A673 (cell line): ENCODE measurements around the gene INHBB. TPM values are rescaled to one million over a fixed set of nuclear protein-coding genes. Genes with fewer than 3 reads are reported as not detected.

ENCODE experiments used
- BruUV-seq: library from RNA; stranded (reverse); fragments of 400-500 nt; replicated peaks from 2 replicates; lab custom pipeline; 2021; lab: Mats Ljungman, UMichigan
- CTCF ChIA-PET: fragments of 300-600 bp; sonication (Branson Sonifier 250); formaldehyde crosslinking; loops from one replicate; lab custom pipeline; 2022; ENCODE audit warnings: antibody characterized with exemption; lab: Charles Lee
- POLR2A ChIA-PET: fragments of 300-600 bp; sonication (Branson Sonifier 250); formaldehyde crosslinking; loops from one replicate; lab custom pipeline; 2022; ENCODE audit warnings: antibody characterized with exemption; ENCODE audit not compliant: low non-redundant PET; lab: Charles Lee
- DNase-seq: peaks from one replicate; pipeline ENCODE4 v3.0.0-alpha.2; 2015; ENCODE audit warnings: low spot score
- H3K27ac ChIP-seq: fragments of 200-600 bp; sonication (generic); 2 replicates; pipeline ENCODE4 v1.5.1; 2016; ENCODE audit warnings: mixed run types, low read depth, mild to moderate bottlenecking, mixed read lengths, antibody characterized with exemption, low read length; ENCODE audit not compliant: poor library complexity, severe bottlenecking
- H3K27me3 ChIP-seq: fragments of 200-600 bp; sonication (generic); replicated peaks from 2 replicates; pipeline ENCODE4 v1.6.1; 2017; ENCODE audit warnings: mixed run types, low read depth, mild to moderate bottlenecking, mixed read lengths, antibody characterized with exemption, low read length; ENCODE audit not compliant: insufficient read depth, poor library complexity
- H3K36me3 ChIP-seq: fragments of 200-600 bp; sonication (generic); 2 replicates; pipeline ENCODE4 v1.6.1; 2016; ENCODE audit warnings: mixed run types, mild to moderate bottlenecking, mixed read lengths, antibody characterized with exemption, low read length; ENCODE audit not compliant: insufficient read depth, poor library complexity, severe bottlenecking
- H3K4me1 ChIP-seq: fragments of 200-600 bp; sonication (generic); 2 replicates; pipeline ENCODE4 v1.6.1; 2017; ENCODE audit warnings: mixed run types, mild to moderate bottlenecking, mixed read lengths, antibody characterized with exemption, low read length; ENCODE audit not compliant: insufficient read depth, poor library complexity, severe bottlenecking
- H3K4me3 ChIP-seq: fragments of 200-600 bp; sonication (generic); 2 replicates; pipeline ENCODE4 v1.5.1; 2016; ENCODE audit warnings: low read depth, mixed run types, mild to moderate bottlenecking, mixed read lengths, low read length; ENCODE audit not compliant: poor library complexity, severe bottlenecking
- H3K9me3 ChIP-seq: fragments of 200-600 bp; sonication (generic); 2 replicates; pipeline ENCODE4 v1.6.1; 2016; ENCODE audit warnings: mixed run types, low read depth, mild to moderate bottlenecking, mixed read lengths, antibody characterized with exemption, low read length; ENCODE audit not compliant: poor library complexity, severe bottlenecking
- EZH2 ChIP-seq: fragments of 200-600 bp; sonication (generic); IDR thresholded peaks from 2 replicates; pipeline ENCODE4 v1.6.1; 2017; ENCODE audit warnings: borderline replicate concordance, low read depth, mild to moderate bottlenecking, mixed read lengths, antibody characterized with exemption, low read length; ENCODE audit not compliant: poor library complexity, severe bottlenecking
- intact Hi-C: fragments of 100-400 bp; cut with micrococcal nuclease; formaldehyde crosslinking; loops from one replicate; pipeline ENCODE4 v1.10.0; 2022; ENCODE audit not compliant: unreplicated experiment
- total RNA-seq: library from RNA; stranded (reverse); gene quantifications from 2 replicates; pipeline ENCODE4 v1.2.3, GENCODE V29; 2021
- TF ChIP-seq, protein P1 (sequence below): fragments of 300-800, 200-600 bp; sonication (generic); conservative IDR thresholded peaks from 2 replicates; pipeline ENCODE4 v1.5.1; 2017; ENCODE audit warnings: low read depth, mild to moderate bottlenecking, antibody characterized with exemption, low read length, moderate library complexity, mixed read lengths

The INHBB gene
- total RNA-seq, 1 experiment from 2014 or later, result 0.09 TPM

GRCh38 chr2:120312860-120313694 lies 32.9 kb upstream of the INHBB start:
- intact Hi-C loops, result loop anchor here (2.0 to 5.0 kb wide), 4 partner anchors 60 to 610 kb away; partner anchors contain the start of gene RALB
- ChIA-PET POLR2A (no interaction called here), CTCF (interaction anchor here (0.5 to 1.1 kb wide), 8 partner anchors 33 to 772 kb away, joined by 3 to 12 read pairs (median 3); partner anchors contain the start of gene INHBB)
- peak overlapping the region; percentile 50 for H3K4me3 ChIP-seq
- H3K36me3 ChIP-seq, result no peaks in the 10 kb centered on the region
- DNase-seq, result peak; percentile 85
- no peaks in the 10 kb centered on the region for H3K4me1 ChIP-seq
- TF ChIP-seq, protein P1, sequence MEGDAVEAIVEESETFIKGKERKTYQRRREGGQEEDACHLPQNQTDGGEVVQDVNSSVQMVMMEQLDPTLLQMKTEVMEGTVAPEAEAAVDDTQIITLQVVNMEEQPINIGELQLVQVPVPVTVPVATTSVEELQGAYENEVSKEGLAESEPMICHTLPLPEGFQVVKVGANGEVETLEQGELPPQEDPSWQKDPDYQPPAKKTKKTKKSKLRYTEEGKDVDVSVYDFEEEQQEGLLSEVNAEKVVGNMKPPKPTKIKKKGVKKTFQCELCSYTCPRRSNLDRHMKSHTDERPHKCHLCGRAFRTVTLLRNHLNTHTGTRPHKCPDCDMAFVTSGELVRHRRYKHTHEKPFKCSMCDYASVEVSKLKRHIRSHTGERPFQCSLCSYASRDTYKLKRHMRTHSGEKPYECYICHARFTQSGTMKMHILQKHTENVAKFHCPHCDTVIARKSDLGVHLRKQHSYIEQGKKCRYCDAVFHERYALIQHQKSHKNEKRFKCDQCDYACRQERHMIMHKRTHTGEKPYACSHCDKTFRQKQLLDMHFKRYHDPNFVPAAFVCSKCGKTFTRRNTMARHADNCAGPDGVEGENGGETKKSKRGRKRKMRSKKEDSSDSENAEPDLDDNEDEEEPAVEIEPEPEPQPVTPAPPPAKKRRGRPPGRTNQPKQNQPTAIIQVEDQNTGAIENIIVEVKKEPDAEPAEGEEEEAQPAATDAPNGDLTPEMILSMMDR, result peak; percentile 94
- TF ChIP-seq EZH2, result no peak
- H3K27me3 ChIP-seq, result no peaks in the 10 kb centered on the region
- H3K9me3 ChIP-seq, result no peaks in the 10 kb centered on the region
- H3K27ac ChIP-seq, result no peak overlapping the region
- no TSS peak for BruUV-seq

- H3K36me3 ChIP-seq, result no peaks in the 10 kb centered on the region
- ChIA-PET POLR2A (no interaction called here), CTCF (interaction anchor here (0.6 to 1.1 kb wide), 5 partner anchors 34 to 204 kb away, joined by 3 to 12 read pairs (median 3); no protein-coding TSS in a partner anchor)
- TF ChIP-seq, protein P1, result no peak
- no peak for TF ChIP-seq EZH2
- no peaks in the 10 kb centered on the region for H3K4me1 ChIP-seq
- no peak overlapping the region for H3K27ac ChIP-seq
- DNase-seq, result no peak
- intact Hi-C loops, result loop anchor here (2.0 to 5.0 kb wide), 4 partner anchors 61 to 611 kb away; partner anchors contain the start of gene RALB
- H3K9me3 ChIP-seq, result no peaks in the 10 kb centered on the region
- BruUV-seq, result no TSS peak
- no peaks in the 10 kb centered on the region for H3K27me3 ChIP-seq
- H3K4me3 ChIP-seq, result peak overlapping the region; percentile 50
Observed at GRCh38 chr2:120313695-120314615, 32.0 kb upstream of the INHBB start.

- no peaks in the 10 kb centered on the region for H3K4me1 ChIP-seq
- ChIA-PET CTCF (no interaction called here), POLR2A (no interaction called here)
- no peak overlapping the region for H3K4me3 ChIP-seq
- no peaks in the 10 kb centered on the region for H3K27me3 ChIP-seq
- intact Hi-C loops, result loop anchor here (5.0 kb wide), 1 partner anchor 208 kb away; no protein-coding TSS in a partner anchor
- no peak for DNase-seq
- no peak overlapping the region for H3K27ac ChIP-seq
- no TSS peak for BruUV-seq
- H3K9me3 ChIP-seq, result no peaks in the 10 kb centered on the region
- TF ChIP-seq, protein P1, result no peak
- TF ChIP-seq EZH2, result no peak
- H3K36me3 ChIP-seq, result no peaks in the 10 kb centered on the region
Observed at GRCh38 chr2:120314690-120315366, 31.1 kb upstream of the INHBB start.
